Measurements from ENCODE around the gene CCL21. TPM values are rescaled to one million over a fixed set of nuclear protein-coding genes. Genes with fewer than 3 reads are reported as not detected.

CCL21 gene
- total and polyA plus RNA-seq, 2 experiments from 2014 or later: not detected

DNA sequence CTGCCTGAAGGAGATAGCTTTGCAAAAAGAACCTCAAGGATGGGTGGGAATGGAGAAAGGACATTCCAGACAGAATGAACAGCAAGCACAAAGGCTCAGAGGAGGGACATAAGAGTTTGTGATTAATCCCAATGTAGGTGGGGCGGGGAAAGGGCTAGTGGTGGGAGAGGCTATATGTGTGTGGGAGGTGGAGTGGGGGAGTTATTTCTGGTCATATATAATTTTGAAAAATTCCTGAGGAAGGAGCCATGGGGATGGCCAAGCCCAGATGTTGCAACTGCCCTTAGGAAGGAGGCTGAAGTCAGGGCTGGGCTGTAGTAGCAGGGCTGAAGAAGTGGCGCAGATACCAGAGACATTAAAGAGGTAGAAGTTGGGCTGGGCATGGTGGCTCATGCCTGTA, 34.1 kb downstream of the CCL21 start:
- Histone ChIP-seq H3K27me3 (no peaks in the 10 kb centered on the region), H3K4me2 (no peak overlapping the region), H3K27ac (no peak overlapping the region), H4K20me1 (ENCODE audit: insufficient read depth, poor library complexity, severe bottlenecking) (no peaks in the 10 kb centered on the region), H3K9me3 (ENCODE audit: low read depth) (no peaks in the 10 kb centered on the region), H2AFZ (no peak overlapping the region), H3K36me3 (replicated peaks; ENCODE audit: insufficient read depth, low read depth) (no peaks in the 10 kb centered on the region), H3K9me2 (replicated peaks; ENCODE audit: insufficient read depth) (no peaks in the 10 kb centered on the region), H3K4me3 (no peak overlapping the region), H3K4me1 (ENCODE audit: insufficient read depth) (no peaks in the 10 kb centered on the region), H3K79me2 (no peaks in the 10 kb centered on the region)
- 100% methylated on average over 2 of the region's 2 CpGs for WGBS (ENCODE audit: low lambda C conversion rate, missing lambda C conversion rate)
- TF ChIP-seq, protein P1, sequence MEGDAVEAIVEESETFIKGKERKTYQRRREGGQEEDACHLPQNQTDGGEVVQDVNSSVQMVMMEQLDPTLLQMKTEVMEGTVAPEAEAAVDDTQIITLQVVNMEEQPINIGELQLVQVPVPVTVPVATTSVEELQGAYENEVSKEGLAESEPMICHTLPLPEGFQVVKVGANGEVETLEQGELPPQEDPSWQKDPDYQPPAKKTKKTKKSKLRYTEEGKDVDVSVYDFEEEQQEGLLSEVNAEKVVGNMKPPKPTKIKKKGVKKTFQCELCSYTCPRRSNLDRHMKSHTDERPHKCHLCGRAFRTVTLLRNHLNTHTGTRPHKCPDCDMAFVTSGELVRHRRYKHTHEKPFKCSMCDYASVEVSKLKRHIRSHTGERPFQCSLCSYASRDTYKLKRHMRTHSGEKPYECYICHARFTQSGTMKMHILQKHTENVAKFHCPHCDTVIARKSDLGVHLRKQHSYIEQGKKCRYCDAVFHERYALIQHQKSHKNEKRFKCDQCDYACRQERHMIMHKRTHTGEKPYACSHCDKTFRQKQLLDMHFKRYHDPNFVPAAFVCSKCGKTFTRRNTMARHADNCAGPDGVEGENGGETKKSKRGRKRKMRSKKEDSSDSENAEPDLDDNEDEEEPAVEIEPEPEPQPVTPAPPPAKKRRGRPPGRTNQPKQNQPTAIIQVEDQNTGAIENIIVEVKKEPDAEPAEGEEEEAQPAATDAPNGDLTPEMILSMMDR (IDR thresholded peaks at IDR 0.05; ENCODE audit: poor library complexity): no peak
- TF ChIP-seq EZH2phosphoT487 (IDR thresholded peaks at IDR 0.05; ENCODE audit: low read depth, severe bottlenecking, unreplicated experiment) (no peak), EZH2 (IDR thresholded peaks at IDR 0.05; ENCODE audit: borderline replicate concordance) (no peak)
- DNase-seq (ENCODE audit: low spot score): no peak

DNA sequence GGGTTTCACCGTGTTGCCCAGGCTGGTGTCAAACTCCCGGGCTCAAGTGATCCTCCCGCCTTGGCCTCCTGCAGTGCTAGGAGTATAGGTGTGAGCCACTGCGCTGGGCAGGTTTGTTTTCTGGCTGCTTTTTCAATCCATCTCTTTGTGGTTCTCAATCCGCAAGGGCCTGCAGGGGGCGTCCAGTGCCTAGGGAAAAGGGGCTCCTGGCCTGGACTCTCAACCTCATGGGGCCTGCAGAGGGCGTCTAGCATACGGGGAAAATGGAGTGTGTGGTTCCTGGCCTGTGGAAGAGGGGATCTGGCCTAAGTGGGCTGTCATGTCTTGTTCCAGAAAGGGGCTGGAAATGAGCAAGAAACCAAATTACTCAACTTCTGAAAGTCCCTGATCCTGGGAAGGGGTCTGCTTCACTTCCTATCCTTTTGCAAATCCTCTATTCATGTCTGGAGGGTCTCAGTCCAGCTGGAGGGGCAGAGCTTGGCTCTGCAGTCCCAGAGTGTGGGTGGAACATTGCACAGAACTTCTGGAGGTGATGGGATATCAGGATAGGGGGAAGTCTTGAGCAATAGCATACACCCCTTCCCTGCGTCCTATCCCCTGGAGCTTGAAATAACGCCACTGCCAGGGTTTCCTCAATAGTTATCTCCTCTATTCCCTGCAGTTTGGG, 34.8 kb downstream of the CCL21 start:
- H3K4me2 ChIP-seq: no peak overlapping the region
- TF ChIP-seq EZH2phosphoT487 (IDR thresholded peaks at IDR 0.05; ENCODE audit: low read depth, severe bottlenecking, unreplicated experiment) (no peak), EZH2 (IDR thresholded peaks at IDR 0.05; ENCODE audit: borderline replicate concordance) (no peak)
- TF ChIP-seq, protein P1 (IDR thresholded peaks at IDR 0.05; ENCODE audit: poor library complexity): peak; percentile 56
- no peak overlapping the region for H3K27ac ChIP-seq
- no peaks in the 10 kb centered on the region for H3K36me3 ChIP-seq (replicated peaks; ENCODE audit: insufficient read depth, low read depth)
- peak; percentile 82 for DNase-seq (ENCODE audit: low spot score)
- H3K4me1 ChIP-seq (ENCODE audit: insufficient read depth): no peaks in the 10 kb centered on the region
- H3K4me3 ChIP-seq: no peak overlapping the region
- H3K9me3 ChIP-seq (ENCODE audit: low read depth): no peaks in the 10 kb centered on the region
- no peaks in the 10 kb centered on the region for H3K27me3 ChIP-seq
- no peaks in the 10 kb centered on the region for H3K9me2 ChIP-seq (replicated peaks; ENCODE audit: insufficient read depth)
- 34% methylated on average over 10 of the region's 10 CpGs for WGBS (ENCODE audit: low lambda C conversion rate, missing lambda C conversion rate)
- H3K79me2 ChIP-seq: no peaks in the 10 kb centered on the region
- no peaks in the 10 kb centered on the region for H4K20me1 ChIP-seq (ENCODE audit: insufficient read depth, poor library complexity, severe bottlenecking)
- no peak overlapping the region for H2AFZ ChIP-seq

DNA sequence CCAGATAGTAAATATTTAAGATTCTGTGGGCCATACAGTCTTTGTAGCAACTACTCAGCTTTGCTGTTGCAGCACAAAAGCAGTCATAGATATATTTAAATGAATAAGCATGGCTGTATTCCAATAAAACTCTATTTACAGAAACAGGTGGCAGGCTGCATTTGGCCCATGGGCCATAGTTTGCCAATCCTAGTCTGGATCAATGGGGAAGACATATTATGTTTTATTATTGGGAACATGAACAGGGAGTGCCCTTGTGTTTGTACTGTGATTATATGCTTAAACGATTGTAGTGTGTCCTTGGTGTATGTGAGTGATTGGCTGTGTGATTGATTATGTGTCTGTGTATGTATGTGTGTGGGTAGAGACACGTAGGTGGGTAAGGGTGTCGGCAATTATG, 35.5 kb downstream of the CCL21 start:
- Histone ChIP-seq H3K27ac (no peak overlapping the region), H3K9me2 (replicated peaks; ENCODE audit: insufficient read depth) (no peaks in the 10 kb centered on the region), H3K4me3 (no peak overlapping the region), H3K36me3 (replicated peaks; ENCODE audit: insufficient read depth, low read depth) (no peaks in the 10 kb centered on the region), H3K4me1 (ENCODE audit: insufficient read depth) (no peaks in the 10 kb centered on the region), H3K79me2 (no peaks in the 10 kb centered on the region), H3K4me2 (no peak overlapping the region), H2AFZ (no peak overlapping the region), H3K9me3 (ENCODE audit: low read depth) (no peaks in the 10 kb centered on the region), H3K27me3 (no peaks in the 10 kb centered on the region), H4K20me1 (ENCODE audit: insufficient read depth, poor library complexity, severe bottlenecking) (no peaks in the 10 kb centered on the region)
- 82% methylated on average over 3 of the region's 3 CpGs for WGBS (ENCODE audit: low lambda C conversion rate, missing lambda C conversion rate)
- TF ChIP-seq EZH2phosphoT487 (IDR thresholded peaks at IDR 0.05; ENCODE audit: low read depth, severe bottlenecking, unreplicated experiment): no peak
- TF ChIP-seq, protein P1 (IDR thresholded peaks at IDR 0.05; ENCODE audit: poor library complexity): no peak
- TF ChIP-seq EZH2 (IDR thresholded peaks at IDR 0.05; ENCODE audit: borderline replicate concordance): no peak
- no peak for DNase-seq (ENCODE audit: low spot score)

Data from hepatocyte (in vitro differentiated cells).